HepG2 (cell line): ENCODE data around the gene HIGD1C. TPM values are rescaled to one million over a fixed set of nuclear protein-coding genes. Genes with fewer than 3 reads are reported as not detected.

Experiments used
- ADNP ChIP-seq: sonication (generic); formaldehyde crosslinking; IDR thresholded peaks from 2 replicates; pipeline ENCODE4 v1.4.0; 2020; ENCODE audit warnings: missing genetic modification reagents
- CBX2 ChIP-seq, 2 experiments: fragments of 200-600 bp in 1 of 2; sonication (generic); formaldehyde crosslinking in 1 of 2; IDR thresholded peaks; 2 replicates each; pipeline versions ENCODE4 v1.7.0 to v1.8.1; 2018 to 2022; ENCODE audit warnings: low read depth in 2 of 2, low read length in 1 of 2, mild to moderate bottlenecking in 1 of 2, missing genetic modification reagents in 1 of 2
- GLMP ChIP-seq: sonication (generic); formaldehyde crosslinking; IDR thresholded peaks from 2 replicates; pipeline ENCODE4 v1.9.0; 2021; ENCODE audit warnings: missing genetic modification reagents, mild to moderate bottlenecking, borderline replicate concordance
- MYC ChIP-seq: sonication (generic); formaldehyde crosslinking; IDR thresholded peaks from 2 replicates; pipeline ENCODE4 v1.9.0; 2021; ENCODE audit warnings: missing genetic modification reagents, borderline replicate concordance
- NCOA1 ChIP-seq: sonication (generic); formaldehyde crosslinking; IDR thresholded peaks from 2 replicates; pipeline ENCODE4 v1.9.0; 2021; ENCODE audit warnings: missing genetic modification reagents
- NFE2L1 ChIP-seq: sonication (generic); formaldehyde crosslinking; IDR thresholded peaks from 2 replicates; pipeline ENCODE4 v1.4.0; 2020; ENCODE audit warnings: missing genetic modification reagents, mild to moderate bottlenecking, borderline replicate concordance
- PRDM10 ChIP-seq: sonication (generic); formaldehyde crosslinking; IDR thresholded peaks from 2 replicates; pipeline ENCODE4 v1.4.0; 2020; ENCODE audit warnings: low read depth, missing genetic modification reagents
- RORA ChIP-seq: sonication (generic); formaldehyde crosslinking; IDR thresholded peaks from 2 replicates; pipeline ENCODE4 v1.5.0; 2020; ENCODE audit warnings: mild to moderate bottlenecking, missing genetic modification reagents, moderate library complexity
- TAF15 ChIP-seq: fragments of 200-400 bp; formaldehyde crosslinking; IDR thresholded peaks from one replicate; pipeline ENCODE4 v1.6.1; 2018; ENCODE audit warnings: mild to moderate bottlenecking, low read depth, low read length; ENCODE audit not compliant: poor library complexity, severe bottlenecking
- ZNF547 ChIP-seq: sonication (generic); formaldehyde crosslinking; IDR thresholded peaks from 2 replicates; pipeline ENCODE4 v1.5.1; 2020; ENCODE audit warnings: mild to moderate bottlenecking, missing genetic modification reagents
- ZNF556 ChIP-seq: sonication (generic); formaldehyde crosslinking; IDR thresholded peaks from 2 replicates; pipeline ENCODE4 v1.4.0; 2020; ENCODE audit warnings: mild to moderate bottlenecking, missing genetic modification reagents, borderline replicate concordance
- ZNF563 ChIP-seq: sonication (generic); formaldehyde crosslinking; IDR thresholded peaks from 2 replicates; pipeline ENCODE4 v1.8.0; 2022; ENCODE audit warnings: mild to moderate bottlenecking, moderate library complexity, missing genetic modification reagents
- ZNF841 ChIP-seq: sonication (generic); formaldehyde crosslinking; IDR thresholded peaks from 2 replicates; pipeline ENCODE4 v1.8.1; 2023; ENCODE audit warnings: missing genetic modification reagents, borderline replicate concordance
- ZSCAN21 ChIP-seq: sonication (generic); formaldehyde crosslinking; IDR thresholded peaks from 2 replicates; pipeline ENCODE4 v1.8.0; 2022; ENCODE audit warnings: mild to moderate bottlenecking, missing genetic modification reagents, moderate library complexity, borderline replicate concordance
- polyA plus RNA-seq, 8 experiments: library from polyadenylated mRNA; depleted of rRNA in 3 of 8; stranded (reverse) in 7 of 8; unstranded in 1 of 8; fragments of >200 nt; fragmentation: Illumina TruSeq in 4 of 8; extraction: Trizol in 4 of 8; gene quantifications; 2 replicates each; pipeline versions ENCODE4 v1.2.1 to v1.2.3, GENCODE V29; 2011 to 2016; ENCODE audit warnings: low read depth in 4 of 8, missing spikeins in 1 of 8, mixed read lengths in 1 of 8; ENCODE audit not compliant: insufficient read depth in 1 of 8
- total RNA-seq, 5 experiments: library from RNA; depleted of rRNA; stranded (reverse); fragments of >200 nt; fragmentation: Illumina TruSeq; extraction: Trizol; gene quantifications; 2 replicates each; pipeline ENCODE4 v1.2.3, GENCODE V29; 2016; ENCODE audit warnings: low read depth in 1 of 5
- TF ChIP-seq, protein P1 (sequence below): sonication (generic); formaldehyde crosslinking; IDR thresholded peaks from 2 replicates; pipeline ENCODE4 v1.8.1; 2022; ENCODE audit warnings: mild to moderate bottlenecking, missing genetic modification reagents
- TF ChIP-seq, protein P2 (sequence below): sonication (generic); formaldehyde crosslinking; IDR thresholded peaks from 2 replicates; pipeline ENCODE4 v1.8.1; 2023; ENCODE audit warnings: mild to moderate bottlenecking, inconsistent platforms, moderate library complexity, missing genetic modification reagents, borderline replicate concordance
- TF ChIP-seq, protein P3 (sequence below): sonication (generic); formaldehyde crosslinking; IDR thresholded peaks from 2 replicates; pipeline ENCODE4 v1.4.0; 2020; ENCODE audit warnings: missing genetic modification reagents

The HIGD1C gene
- total and polyA plus RNA-seq, 2 of the 13 experiments (the other 11 are each of a cell fraction or from before 2014, with no cell fraction given), result not detected

GRCh38 chr12:50986966-50987737 lies 34.8 kb downstream of the HIGD1C start (continued):
- TF ChIP-seq PRDM10 (CRISPR knock-in tag) (no peak), ZSCAN21 (no peak), TAF15 (no peak), MYC (no peak), NCOA1 (CRISPR knock-in tag) (no peak), ZNF556 (CRISPR knock-in tag) (no peak), NFE2L1 (CRISPR knock-in tag) (no peak), GLMP (no peak), ADNP (CRISPR knock-in tag) (no peak), RORA (CRISPR knock-in tag) (no peak), ZNF563 (CRISPR knock-in tag) (no peak), ZNF547 (CRISPR knock-in tag) (no peak), CBX2 (IDR thresholded peaks at IDR 0.05; ENCODE audit: low read depth, low read length) (no peak), CBX2 (CRISPR knock-in tag; IDR thresholded peaks at IDR 0.05; ENCODE audit: low read depth) (no peak), ZNF841 (CRISPR knock-in tag) (no peak)
- TF ChIP-seq, protein P1, sequence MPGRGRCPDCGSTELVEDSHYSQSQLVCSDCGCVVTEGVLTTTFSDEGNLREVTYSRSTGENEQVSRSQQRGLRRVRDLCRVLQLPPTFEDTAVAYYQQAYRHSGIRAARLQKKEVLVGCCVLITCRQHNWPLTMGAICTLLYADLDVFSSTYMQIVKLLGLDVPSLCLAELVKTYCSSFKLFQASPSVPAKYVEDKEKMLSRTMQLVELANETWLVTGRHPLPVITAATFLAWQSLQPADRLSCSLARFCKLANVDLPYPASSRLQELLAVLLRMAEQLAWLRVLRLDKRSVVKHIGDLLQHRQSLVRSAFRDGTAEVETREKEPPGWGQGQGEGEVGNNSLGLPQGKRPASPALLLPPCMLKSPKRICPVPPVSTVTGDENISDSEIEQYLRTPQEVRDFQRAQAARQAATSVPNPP (CRISPR knock-in tag), result no peak
- TF ChIP-seq, protein P2, sequence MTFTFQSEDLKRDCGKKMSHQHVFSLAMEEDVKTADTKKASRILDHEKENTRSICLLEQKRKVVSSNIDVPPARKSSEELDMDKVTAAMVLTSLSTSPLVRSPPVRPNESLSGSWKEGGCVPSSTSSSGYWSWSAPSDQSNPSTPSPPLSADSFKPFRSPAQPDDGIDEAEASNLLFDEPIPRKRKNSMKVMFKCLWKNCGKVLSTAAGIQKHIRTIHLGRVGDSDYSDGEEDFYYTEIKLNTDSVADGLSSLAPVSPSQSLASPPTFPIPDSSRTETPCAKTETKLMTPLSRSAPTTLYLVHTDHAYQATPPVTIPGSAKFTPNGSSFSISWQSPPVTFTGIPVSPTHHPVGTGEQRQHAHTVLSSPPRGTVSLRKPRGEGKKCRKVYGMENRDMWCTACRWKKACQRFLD (CRISPR knock-in tag), result no peak
- TF ChIP-seq, protein P3, sequence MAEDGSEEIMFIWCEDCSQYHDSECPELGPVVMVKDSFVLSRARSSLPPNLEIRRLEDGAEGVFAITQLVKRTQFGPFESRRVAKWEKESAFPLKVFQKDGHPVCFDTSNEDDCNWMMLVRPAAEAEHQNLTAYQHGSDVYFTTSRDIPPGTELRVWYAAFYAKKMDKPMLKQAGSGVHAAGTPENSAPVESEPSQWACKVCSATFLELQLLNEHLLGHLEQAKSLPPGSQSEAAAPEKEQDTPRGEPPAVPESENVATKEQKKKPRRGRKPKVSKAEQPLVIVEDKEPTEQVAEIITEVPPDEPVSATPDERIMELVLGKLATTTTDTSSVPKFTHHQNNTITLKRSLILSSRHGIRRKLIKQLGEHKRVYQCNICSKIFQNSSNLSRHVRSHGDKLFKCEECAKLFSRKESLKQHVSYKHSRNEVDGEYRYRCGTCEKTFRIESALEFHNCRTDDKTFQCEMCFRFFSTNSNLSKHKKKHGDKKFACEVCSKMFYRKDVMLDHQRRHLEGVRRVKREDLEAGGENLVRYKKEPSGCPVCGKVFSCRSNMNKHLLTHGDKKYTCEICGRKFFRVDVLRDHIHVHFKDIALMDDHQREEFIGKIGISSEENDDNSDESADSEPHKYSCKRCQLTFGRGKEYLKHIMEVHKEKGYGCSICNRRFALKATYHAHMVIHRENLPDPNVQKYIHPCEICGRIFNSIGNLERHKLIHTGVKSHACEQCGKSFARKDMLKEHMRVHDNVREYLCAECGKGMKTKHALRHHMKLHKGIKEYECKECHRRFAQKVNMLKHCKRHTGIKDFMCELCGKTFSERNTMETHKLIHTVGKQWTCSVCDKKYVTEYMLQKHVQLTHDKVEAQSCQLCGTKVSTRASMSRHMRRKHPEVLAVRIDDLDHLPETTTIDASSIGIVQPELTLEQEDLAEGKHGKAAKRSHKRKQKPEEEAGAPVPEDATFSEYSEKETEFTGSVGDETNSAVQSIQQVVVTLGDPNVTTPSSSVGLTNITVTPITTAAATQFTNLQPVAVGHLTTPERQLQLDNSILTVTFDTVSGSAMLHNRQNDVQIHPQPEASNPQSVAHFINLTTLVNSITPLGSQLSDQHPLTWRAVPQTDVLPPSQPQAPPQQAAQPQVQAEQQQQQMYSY (CRISPR knock-in tag), result no peak
